ENCODE measurements around the gene TMEM91. TPM values are rescaled to one million over a fixed set of nuclear protein-coding genes. Genes with fewer than 3 reads are reported as not detected.
"Not testable (repeated sequence)": the region's sequence is repeated elsewhere in the genome, so short reads cannot be mapped to it uniquely, and the experiment has no call there.

TMEM91 gene
- total RNA-seq, 1 donor from 2014 or later = 2.8 TPM

GRCh38 chr19:41372501-41372900, 3.8 kb upstream of the TMEM91 start:
- TF ChIP-seq CTCF (IDR thresholded peaks at IDR 0.05; ENCODE audit: borderline replicate concordance) = no peak

GRCh38 chr19:41373993-41374392, 2.3 kb upstream of the TMEM91 start:
- intact Hi-C loops (cut with micrococcal nuclease) = no loop called here
- TF ChIP-seq CTCF (IDR thresholded peaks at IDR 0.05; ENCODE audit: borderline replicate concordance) = no peak
- H3K27ac ChIP-seq (replicated peaks) = peak overlapping the region; percentile 53
- H3K4me1 ChIP-seq = peaks cover 34% of the 10 kb centered on the region
- H3K36me3 ChIP-seq = no peaks in the 10 kb centered on the region
- H3K9me3 ChIP-seq (replicated peaks) = no peaks in the 10 kb centered on the region
- no peak overlapping the region for H3K4me3 ChIP-seq
- peak; percentile 90 for DNase-seq
- H3K27me3 ChIP-seq (ENCODE audit: low read depth) = no peaks in the 10 kb centered on the region

More at GRCh38 chr19:41372501-41372900, 3.8 kb upstream of the TMEM91 start:
- no peaks in the 10 kb centered on the region for H3K27me3 ChIP-seq (ENCODE audit: low read depth)
- no peak for DNase-seq
- H3K9me3 ChIP-seq (replicated peaks) = no peaks in the 10 kb centered on the region
- intact Hi-C loops (cut with micrococcal nuclease) = no loop called here
- no peak overlapping the region for H3K4me3 ChIP-seq
- no peak overlapping the region for H3K27ac ChIP-seq (replicated peaks)
- H3K36me3 ChIP-seq = no peaks in the 10 kb centered on the region
- H3K4me1 ChIP-seq = peaks cover 34% of the 10 kb centered on the region

- Histone ChIP-seq H3K27me3 (ENCODE audit: low read depth) (no peaks in the 10 kb centered on the region), H3K27ac (replicated peaks) (peak overlapping the region; percentile 83), H3K36me3 (no peaks in the 10 kb centered on the region), H3K9me3 (replicated peaks) (no peaks in the 10 kb centered on the region), H3K4me3 (peak overlapping the region; percentile 80), H3K4me1 (peaks cover 34% of the 10 kb centered on the region)
- intact Hi-C loops (cut with micrococcal nuclease) = no loop called here
- DNase-seq = no peak
- TF ChIP-seq CTCF (IDR thresholded peaks at IDR 0.05; ENCODE audit: borderline replicate concordance) = no peak
Measured at GRCh38 chr19:41376998-41377365, 649 bp downstream of the TMEM91 start.

- TF ChIP-seq CTCF (IDR thresholded peaks at IDR 0.05; ENCODE audit: borderline replicate concordance) = no peak
- H3K9me3 ChIP-seq (replicated peaks) = no peaks in the 10 kb centered on the region
- H3K27me3 ChIP-seq (ENCODE audit: low read depth) = no peaks in the 10 kb centered on the region
- no peak overlapping the region for H3K4me3 ChIP-seq
- H3K36me3 ChIP-seq = peaks cover 3% of the 10 kb centered on the region
- H3K27ac ChIP-seq (replicated peaks) = no peak overlapping the region
- intact Hi-C loops (cut with micrococcal nuclease) = no loop called here
- H3K4me1 ChIP-seq = peaks cover 34% of the 10 kb centered on the region
- DNase-seq = no peak
Measured at GRCh38 chr19:41377977-41378709, 1.8 kb downstream of the TMEM91 start.

GRCh38 chr19:41381536-41381935, 5.2 kb downstream of the TMEM91 start:
- H3K27me3 ChIP-seq (ENCODE audit: low read depth); H3K9me3 ChIP-seq (replicated peaks); H3K27ac ChIP-seq (replicated peaks); intact Hi-C loops (cut with micrococcal nuclease); DNase-seq; H3K4me3 ChIP-seq; H3K4me1 ChIP-seq: not testable (repeated sequence)
- H3K36me3 ChIP-seq = peaks cover 13% of the 10 kb centered on the region

GRCh38 chr19:41384351-41384750, 8.0 kb downstream of the TMEM91 start:
- no peak for DNase-seq
- Histone ChIP-seq H3K27ac (replicated peaks) (no peak overlapping the region), H3K9me3 (replicated peaks) (no peaks in the 10 kb centered on the region), H3K36me3 (peaks cover 28% of the 10 kb centered on the region), H3K27me3 (ENCODE audit: low read depth) (no peaks in the 10 kb centered on the region), H3K4me3 (no peak overlapping the region), H3K4me1 (no peaks in the 10 kb centered on the region)
- intact Hi-C loops (cut with micrococcal nuclease) = no loop called here
- no peak for TF ChIP-seq CTCF (IDR thresholded peaks at IDR 0.05; ENCODE audit: borderline replicate concordance)

All from left ventricle myocardium inferior (tissue), 1 donor.